OCI-LY3 (cell line): ENCODE results near the gene BRD4.

Source experiments
- EZH2phosphoT487 ChIP-seq: fragments of 200-600 bp; shearing (Covaris generic); IDR thresholded peaks from 2 replicates; pipeline ENCODE4 v1.6.1; 2018; ENCODE audit warnings: antibody characterized with exemption, mixed run types, low read depth
- TF ChIP-seq, protein P1 (sequence below): fragments of 200-600, 300-600 bp; sonication (generic); IDR thresholded peaks from 2 replicates; pipeline ENCODE4 v1.5.1; 2014; ENCODE audit warnings: antibody characterized with exemption, low read length, low read depth

DNA sequence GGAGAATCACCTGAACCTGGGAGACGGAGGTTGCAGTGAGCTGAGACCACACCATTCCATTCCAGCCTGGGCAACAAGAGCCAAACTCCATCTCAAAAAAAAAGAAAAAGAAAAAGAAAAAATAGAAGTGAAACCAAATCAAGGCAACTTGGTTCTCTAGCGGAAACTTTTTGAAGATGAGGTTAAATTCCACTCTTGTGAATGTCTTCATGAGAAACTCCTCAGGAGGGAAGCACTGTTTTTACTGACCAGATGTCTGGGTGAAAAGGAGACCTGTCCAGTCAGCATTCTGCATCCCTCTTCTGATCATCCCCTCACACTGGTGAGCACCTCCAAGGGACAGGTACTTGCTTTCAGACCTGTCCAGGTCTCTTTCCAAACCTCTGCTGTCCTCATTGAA, 15.8 kb downstream of the BRD4 start:
- TF ChIP-seq, protein P1, sequence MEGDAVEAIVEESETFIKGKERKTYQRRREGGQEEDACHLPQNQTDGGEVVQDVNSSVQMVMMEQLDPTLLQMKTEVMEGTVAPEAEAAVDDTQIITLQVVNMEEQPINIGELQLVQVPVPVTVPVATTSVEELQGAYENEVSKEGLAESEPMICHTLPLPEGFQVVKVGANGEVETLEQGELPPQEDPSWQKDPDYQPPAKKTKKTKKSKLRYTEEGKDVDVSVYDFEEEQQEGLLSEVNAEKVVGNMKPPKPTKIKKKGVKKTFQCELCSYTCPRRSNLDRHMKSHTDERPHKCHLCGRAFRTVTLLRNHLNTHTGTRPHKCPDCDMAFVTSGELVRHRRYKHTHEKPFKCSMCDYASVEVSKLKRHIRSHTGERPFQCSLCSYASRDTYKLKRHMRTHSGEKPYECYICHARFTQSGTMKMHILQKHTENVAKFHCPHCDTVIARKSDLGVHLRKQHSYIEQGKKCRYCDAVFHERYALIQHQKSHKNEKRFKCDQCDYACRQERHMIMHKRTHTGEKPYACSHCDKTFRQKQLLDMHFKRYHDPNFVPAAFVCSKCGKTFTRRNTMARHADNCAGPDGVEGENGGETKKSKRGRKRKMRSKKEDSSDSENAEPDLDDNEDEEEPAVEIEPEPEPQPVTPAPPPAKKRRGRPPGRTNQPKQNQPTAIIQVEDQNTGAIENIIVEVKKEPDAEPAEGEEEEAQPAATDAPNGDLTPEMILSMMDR = no peak
- TF ChIP-seq EZH2phosphoT487 = no peak
